Esophagus muscularis mucosa (tissue), 4 donors: ENCODE measurements around the gene OAS2. TPM values are rescaled to one million over a fixed set of nuclear protein-coding genes. Genes with fewer than 3 reads are reported as not detected.
A peak's percentile ranks its signal among the peaks of the same experiment; 100 is the strongest.

Experiments
- DNase-seq: peaks from one replicate; pipeline ENCODE4 v3.0.0-alpha.2; 2017; ENCODE audit errors: extremely low spot score
- H3K27ac ChIP-seq, 4 donors: fragments of 200-600 bp; sonication (generic); replicated peaks in 1 of 4; 1 replicate in 3 of 4; 2 replicates in 1 of 4; pipeline ENCODE4 v1.5.1; 2016 to 2019; ENCODE audit warnings: mild to moderate bottlenecking in 1 of 4
- H3K27me3 ChIP-seq, 4 donors: fragments of 200-600 bp; sonication (generic); one replicate each; pipeline versions ENCODE4 v1.5.1 to v1.6.0; 2016 to 2019
- H3K36me3 ChIP-seq, 4 donors: fragments of 200-600 bp; sonication (generic); one replicate each; pipeline ENCODE4 v1.5.1; 2016 to 2019
- H3K4me1 ChIP-seq, 4 donors: fragments of 200-600 bp; sonication (generic); one replicate each; pipeline ENCODE4 v1.5.1; 2016 to 2019
- H3K4me3 ChIP-seq, 4 donors: fragments of 200-600 bp; sonication (generic); 1 replicate in 2 of 4; 2 replicates in 2 of 4; pipeline ENCODE4 v1.5.1; 2016 to 2019; ENCODE audit warnings: mild to moderate bottlenecking in 4 of 4, moderate library complexity in 1 of 4
- H3K9me3 ChIP-seq, 4 donors: fragments of 200-600 bp; sonication (generic); 1 replicate in 3 of 4; 2 replicates in 1 of 4; pipeline ENCODE4 v1.5.1; 2016 to 2019
- EP300 ChIP-seq: sonication (generic); formaldehyde crosslinking; IDR thresholded peaks from one replicate; pipeline ENCODE4 v1.6.1; 2017; ENCODE audit warnings: antibody characterized with exemption
- POLR2A ChIP-seq: fragments of 450-650 bp; IDR thresholded peaks from one replicate; pipeline ENCODE4 v1.6.1; 2017; ENCODE audit warnings: antibody characterized with exemption, moderate library complexity, mild to moderate bottlenecking, low read depth
- POLR2AphosphoS5 ChIP-seq, 2 donors: sonication (generic); formaldehyde crosslinking; IDR thresholded peaks; one replicate each; pipeline ENCODE4 v1.6.1; 2017; ENCODE audit warnings: antibody characterized with exemption in 2 of 2
- WGBS: methylation state at CpG from one replicate; pipeline ENCODE4 v1.1.5; 2018; 5-methylcytosine and 5-hydroxymethylcytosine counted together
- intact Hi-C: fragments of 100-400 bp; cut with DNase I; formaldehyde crosslinking; loops from one replicate; pipeline ENCODE4 v1.15.1; 2023
- total RNA-seq, 4 donors: library from RNA; depleted of rRNA; stranded (reverse); fragments of >200 nt; gene quantifications; one replicate each; pipeline versions ENCODE4 v1.1.0 to v1.2.1, GENCODE V29; 2016
- TF ChIP-seq, protein P1 (sequence below), 3 experiments: fragments of 200-600 bp in 2 of 3; fragments of 450-650 bp in 1 of 3; sonication (generic) in 2 of 3; IDR thresholded peaks; one replicate each; pipeline ENCODE4 v1.5.1; 2017 to 2019; ENCODE audit warnings: antibody characterized with exemption in 3 of 3, mild to moderate bottlenecking in 2 of 3, moderate library complexity in 1 of 3

The OAS2 gene
- total RNA-seq, 4 donors from 2014 or later: 4.8 to 9.1 (median 7.4) TPM

GRCh38 chr12:112977641-112978040 is 678 bp upstream of the OAS2 start:
- intact Hi-C loops: no loop called here
- TF ChIP-seq EP300: no peak
- no peak for TF ChIP-seq POLR2AphosphoS5 (IDR thresholded peaks at IDR 0.05)
- TF ChIP-seq POLR2A: no peak
- TF ChIP-seq, protein P1, sequence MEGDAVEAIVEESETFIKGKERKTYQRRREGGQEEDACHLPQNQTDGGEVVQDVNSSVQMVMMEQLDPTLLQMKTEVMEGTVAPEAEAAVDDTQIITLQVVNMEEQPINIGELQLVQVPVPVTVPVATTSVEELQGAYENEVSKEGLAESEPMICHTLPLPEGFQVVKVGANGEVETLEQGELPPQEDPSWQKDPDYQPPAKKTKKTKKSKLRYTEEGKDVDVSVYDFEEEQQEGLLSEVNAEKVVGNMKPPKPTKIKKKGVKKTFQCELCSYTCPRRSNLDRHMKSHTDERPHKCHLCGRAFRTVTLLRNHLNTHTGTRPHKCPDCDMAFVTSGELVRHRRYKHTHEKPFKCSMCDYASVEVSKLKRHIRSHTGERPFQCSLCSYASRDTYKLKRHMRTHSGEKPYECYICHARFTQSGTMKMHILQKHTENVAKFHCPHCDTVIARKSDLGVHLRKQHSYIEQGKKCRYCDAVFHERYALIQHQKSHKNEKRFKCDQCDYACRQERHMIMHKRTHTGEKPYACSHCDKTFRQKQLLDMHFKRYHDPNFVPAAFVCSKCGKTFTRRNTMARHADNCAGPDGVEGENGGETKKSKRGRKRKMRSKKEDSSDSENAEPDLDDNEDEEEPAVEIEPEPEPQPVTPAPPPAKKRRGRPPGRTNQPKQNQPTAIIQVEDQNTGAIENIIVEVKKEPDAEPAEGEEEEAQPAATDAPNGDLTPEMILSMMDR (IDR thresholded peaks at IDR 0.05): no peak
- Histone ChIP-seq H3K27me3 (no peaks in the 10 kb centered on the region), H3K27ac (peak overlapping the region; percentile 60 to 81 (median 72)), H3K4me3 (peak overlapping the region; percentile 51 to 63 (median 53)), H3K4me1 (peaks cover 6 to 22% (median 19%) of the 10 kb centered on the region in 4 donors), H3K9me3 (peaks cover 0 to 7% (median 3%) of the 10 kb centered on the region in 4 donors), H3K36me3 (no peaks in the 10 kb centered on the region)
- WGBS: 65% methylated on average over 8 of the region's 8 CpGs
- no peak for DNase-seq

- no peaks in the 10 kb centered on the region for H3K36me3 ChIP-seq
- WGBS: 42% methylated on average over 6 of the region's 6 CpGs
- H3K27ac ChIP-seq: peak overlapping the region; percentile 60 to 81 (median 72)
- TF ChIP-seq POLR2AphosphoS5 (IDR thresholded peaks at IDR 0.05): peak in 1 of 2 donors; percentile 10
- TF ChIP-seq POLR2A: no peak
- H3K4me3 ChIP-seq: peak overlapping the region; percentile 51 to 63 (median 53)
- intact Hi-C loops: no loop called here
- no peaks in the 10 kb centered on the region for H3K27me3 ChIP-seq
- peaks cover 0 to 15% (median 4%) of the 10 kb centered on the region in 4 donors for H3K9me3 ChIP-seq
- H3K4me1 ChIP-seq: peaks cover 6 to 22% (median 16%) of the 10 kb centered on the region in 4 donors
- DNase-seq: peak; percentile 90
Observed at GRCh38 chr12:112979041-112979680, 842 bp downstream of the OAS2 start.

DNA sequence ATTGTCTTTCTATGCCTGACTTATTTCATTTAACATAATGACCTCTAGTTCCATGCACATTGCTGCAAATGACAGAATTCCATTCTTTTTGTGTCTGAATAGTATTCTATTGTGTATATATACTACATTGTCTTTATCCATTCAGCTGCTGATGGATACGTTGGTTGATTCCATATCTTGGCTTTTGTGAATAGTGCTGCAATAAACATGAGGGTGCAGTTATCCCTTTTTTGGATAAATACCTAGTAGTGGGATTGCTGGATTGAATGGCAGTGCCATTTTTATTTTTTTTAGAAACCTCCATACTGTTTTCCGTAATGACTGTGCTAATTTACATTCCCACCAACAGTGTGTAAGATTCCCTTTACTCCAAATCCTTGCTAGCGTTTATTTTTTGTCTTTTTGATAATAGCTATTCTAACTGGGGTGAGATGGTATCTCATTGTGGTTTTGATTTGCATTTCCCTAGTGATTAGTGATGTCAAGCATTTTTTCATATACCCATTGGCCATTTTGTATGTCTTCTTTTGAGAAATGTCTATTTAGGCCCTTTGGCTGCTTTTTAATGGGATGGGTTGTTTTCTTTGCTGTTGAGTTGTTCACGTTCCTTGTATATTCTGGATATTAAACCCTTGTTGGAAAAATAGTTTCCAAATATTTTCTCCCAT is 2.3 kb downstream of the OAS2 start:
- peaks cover 6 to 22% (median 16%) of the 10 kb centered on the region in 4 donors for H3K4me1 ChIP-seq
- no peaks in the 10 kb centered on the region for H3K36me3 ChIP-seq
- H3K4me3 ChIP-seq: no peak overlapping the region
- H3K27ac ChIP-seq: no peak overlapping the region
- peaks cover 0 to 22% (median 6%) of the 10 kb centered on the region in 4 donors for H3K9me3 ChIP-seq
- no peak for DNase-seq
- intact Hi-C loops: no loop called here
- WGBS: 69% methylated on average over 4 of the region's 4 CpGs
- H3K27me3 ChIP-seq: no peaks in the 10 kb centered on the region
- TF ChIP-seq EP300: no peak

DNA sequence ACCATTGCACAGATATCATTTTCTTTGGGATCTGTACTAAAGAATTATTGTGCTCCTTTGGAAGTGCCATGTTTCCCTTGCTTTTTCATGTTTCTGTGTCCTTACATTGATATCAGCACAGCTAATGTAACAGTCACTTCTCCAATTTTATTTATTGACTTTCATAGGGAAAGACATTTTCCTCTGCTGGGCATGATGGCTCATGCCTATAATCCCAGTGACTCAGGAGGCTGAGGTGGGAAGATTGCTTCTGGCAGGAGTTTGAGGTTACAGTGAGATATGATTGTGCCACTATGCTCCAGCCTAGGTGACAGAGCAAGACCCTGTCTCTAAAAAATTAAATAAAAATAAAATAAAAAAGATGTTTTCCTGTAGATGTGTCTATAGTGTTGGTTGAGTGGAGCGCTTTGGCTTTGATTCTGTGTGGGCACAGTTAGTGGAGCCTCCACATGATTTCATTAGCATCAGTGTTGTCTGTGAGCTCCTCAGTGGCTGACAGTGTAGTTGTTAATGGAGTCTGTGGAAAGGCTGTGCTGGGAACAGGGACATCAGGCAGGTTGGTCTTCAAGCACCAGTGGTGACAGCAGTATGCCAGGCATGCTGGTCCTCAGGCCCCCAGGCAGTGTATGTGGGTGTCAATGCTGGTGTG is 7.4 kb downstream of the OAS2 start:
- Histone ChIP-seq H3K4me1 (no peaks in the 10 kb centered on the region), H3K27ac (no peak overlapping the region), H3K27me3 (no peaks in the 10 kb centered on the region), H3K36me3 (peaks cover 0 to 29% (median 18%) of the 10 kb centered on the region in 4 donors), H3K4me3 (no peak overlapping the region), H3K9me3 (peaks cover 0 to 22% (median 6%) of the 10 kb centered on the region in 4 donors)
- intact Hi-C loops: no loop called here
- TF ChIP-seq, protein P1 (IDR thresholded peaks at IDR 0.05): no peak
- TF ChIP-seq EP300: no peak
- TF ChIP-seq POLR2AphosphoS5 (IDR thresholded peaks at IDR 0.05): no peak
- TF ChIP-seq POLR2A: no peak
- no peak for DNase-seq
- 94% methylated on average over 1 of the region's 1 CpG for WGBS

GRCh38 chr12:112986291-112986800 is 8.0 kb downstream of the OAS2 start:
- Histone ChIP-seq H3K9me3 (peaks cover 0 to 22% (median 6%) of the 10 kb centered on the region in 4 donors), H3K4me3 (no peak overlapping the region), H3K27me3 (no peaks in the 10 kb centered on the region), H3K36me3 (peaks cover 0 to 31% (median 18%) of the 10 kb centered on the region in 4 donors), H3K27ac (no peak overlapping the region), H3K4me1 (no peaks in the 10 kb centered on the region)
- TF ChIP-seq POLR2A (no peak), POLR2AphosphoS5 (IDR thresholded peaks at IDR 0.05) (no peak), EP300 (no peak)
- TF ChIP-seq, protein P1 (IDR thresholded peaks at IDR 0.05): no peak
- WGBS: 94% methylated on average over 5 of the region's 7 CpGs
- DNase-seq: no peak
- intact Hi-C loops: no loop called here
